IgD-negative memory B cell (primary cell): ENCODE data around the gene EFEMP1. TPM values are rescaled to one million over a fixed set of nuclear protein-coding genes. Genes with fewer than 3 reads are reported as not detected.

Experiments
- H3K27ac Mint-ChIP-seq, 3 donors: one replicate each; pipeline ENCODE4 v1.8.0; 2020 to 2022; ENCODE audit warnings: mild to moderate bottlenecking in 3 of 3, mixed read lengths in 3 of 3, moderate library complexity in 1 of 3
- H3K27me3 Mint-ChIP-seq: one replicate; pipeline ENCODE4 v1.8.0; 2021; ENCODE audit warnings: mixed read lengths
- H3K36me3 Mint-ChIP-seq: one replicate; pipeline ENCODE4 v1.8.0; 2020; ENCODE audit warnings: mild to moderate bottlenecking, mixed read lengths
- H3K4me1 Mint-ChIP-seq, 3 donors: one replicate each; pipeline ENCODE4 v1.8.0; 2020 to 2022; ENCODE audit warnings: mixed read lengths in 3 of 3, mild to moderate bottlenecking in 1 of 3
- H3K4me3 Mint-ChIP-seq, 4 donors: one replicate each; pipeline ENCODE4 v1.8.0; 2020 to 2022; ENCODE audit warnings: mild to moderate bottlenecking in 4 of 4, mixed read lengths in 4 of 4, moderate library complexity in 3 of 4
- H3K9me3 Mint-ChIP-seq, 3 donors: one replicate each; pipeline ENCODE4 v1.8.0; 2020 to 2021; ENCODE audit warnings: mixed read lengths in 3 of 3, mild to moderate bottlenecking in 1 of 3
- polyA plus RNA-seq: library from polyadenylated mRNA; unstranded; fragments of 300-500 nt; fragmentation: Illumina TruSeq; gene quantifications from one replicate; pipeline ENCODE4 v1.2.3, GENCODE V29; 2021

EFEMP1 gene
- polyA plus RNA-seq, 1 donor from 2014 or later = not detected

DNA sequence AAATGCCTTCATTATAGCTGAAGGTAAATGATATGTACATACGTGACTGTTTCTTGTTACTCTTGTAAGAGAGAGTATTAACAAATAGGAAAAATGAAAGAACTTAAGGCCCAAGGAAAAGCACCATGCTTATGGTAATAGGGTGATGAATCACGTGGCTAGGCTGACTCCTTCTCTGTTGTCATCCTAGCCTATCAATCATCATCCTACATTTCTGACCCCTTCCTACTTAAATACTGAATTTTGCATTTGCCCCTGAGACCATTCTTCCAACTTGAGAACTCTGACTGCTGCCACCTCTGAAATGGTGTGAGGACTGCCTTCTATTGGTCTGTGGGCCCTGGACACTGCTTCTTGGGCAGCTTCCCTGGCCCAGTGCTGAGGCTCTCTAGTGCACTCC is 28.9 kb downstream of the EFEMP1 start:
- no peaks in the 10 kb centered on the region for H3K4me1 Mint-ChIP-seq
- no peaks in the 10 kb centered on the region for H3K36me3 Mint-ChIP-seq
- H3K4me3 Mint-ChIP-seq = no peak overlapping the region
- H3K27me3 Mint-ChIP-seq = peaks cover 2% of the 10 kb centered on the region
- H3K27ac Mint-ChIP-seq = no peak overlapping the region
- H3K9me3 Mint-ChIP-seq = no peaks in the 10 kb centered on the region

- H3K36me3 Mint-ChIP-seq = no peaks in the 10 kb centered on the region
- peaks cover 4% of the 10 kb centered on the region for H3K27me3 Mint-ChIP-seq
- no peak overlapping the region for H3K4me3 Mint-ChIP-seq
- H3K27ac Mint-ChIP-seq = no peak overlapping the region
- H3K4me1 Mint-ChIP-seq = no peaks in the 10 kb centered on the region
- H3K9me3 Mint-ChIP-seq = no peaks in the 10 kb centered on the region
Observed at GRCh38 chr2:55891671-55892094, 31.9 kb downstream of the EFEMP1 start.

GRCh38 chr2:55888936-55889335 is 34.6 kb downstream of the EFEMP1 start:
- no peaks in the 10 kb centered on the region for H3K9me3 Mint-ChIP-seq
- peaks cover 7% of the 10 kb centered on the region for H3K27me3 Mint-ChIP-seq
- no peak overlapping the region for H3K4me3 Mint-ChIP-seq
- no peak overlapping the region for H3K27ac Mint-ChIP-seq
- no peaks in the 10 kb centered on the region for H3K4me1 Mint-ChIP-seq
- no peaks in the 10 kb centered on the region for H3K36me3 Mint-ChIP-seq

DNA sequence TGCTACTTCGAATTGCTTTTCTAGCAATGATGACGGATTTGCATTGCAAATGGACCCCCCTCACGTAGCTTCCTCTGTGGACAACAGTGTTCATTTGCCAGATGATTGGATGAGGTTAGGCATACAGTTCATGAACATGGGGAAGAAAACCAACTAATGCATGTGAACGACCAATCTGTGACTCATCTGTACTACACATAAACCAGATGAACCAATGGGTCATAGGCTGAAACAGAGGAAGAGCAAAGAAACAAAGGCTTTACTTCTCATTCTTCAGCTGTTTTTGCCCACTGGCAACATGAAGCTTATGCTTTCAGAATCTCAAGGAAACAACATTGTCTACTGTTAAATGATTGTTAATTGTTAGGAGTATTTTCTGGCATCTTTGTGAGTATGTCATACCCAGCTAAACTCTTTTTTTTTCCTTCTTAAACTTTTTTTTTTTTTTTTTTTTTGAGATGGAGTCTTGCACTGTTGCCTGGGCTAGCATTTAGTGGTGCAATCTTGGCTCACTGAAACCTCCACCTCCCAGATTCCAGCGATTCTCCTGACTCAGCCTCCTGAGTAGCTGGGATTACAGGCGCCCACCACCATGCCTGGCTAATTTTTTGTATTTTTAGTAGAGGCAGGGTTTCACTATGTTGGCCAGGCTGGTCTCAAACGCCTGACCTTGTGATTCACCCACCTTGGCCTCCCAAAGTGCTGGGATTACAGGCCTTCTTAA is 35.5 kb downstream of the EFEMP1 start:
- Mint-ChIP-seq H3K27ac (no peak overlapping the region), H3K4me1 (peaks cover 0 to 2% (median 0%) of the 10 kb centered on the region in 3 donors), H3K36me3 (no peaks in the 10 kb centered on the region), H3K9me3 (no peaks in the 10 kb centered on the region), H3K4me3 (no peak overlapping the region), H3K27me3 (peaks cover 7% of the 10 kb centered on the region)

DNA sequence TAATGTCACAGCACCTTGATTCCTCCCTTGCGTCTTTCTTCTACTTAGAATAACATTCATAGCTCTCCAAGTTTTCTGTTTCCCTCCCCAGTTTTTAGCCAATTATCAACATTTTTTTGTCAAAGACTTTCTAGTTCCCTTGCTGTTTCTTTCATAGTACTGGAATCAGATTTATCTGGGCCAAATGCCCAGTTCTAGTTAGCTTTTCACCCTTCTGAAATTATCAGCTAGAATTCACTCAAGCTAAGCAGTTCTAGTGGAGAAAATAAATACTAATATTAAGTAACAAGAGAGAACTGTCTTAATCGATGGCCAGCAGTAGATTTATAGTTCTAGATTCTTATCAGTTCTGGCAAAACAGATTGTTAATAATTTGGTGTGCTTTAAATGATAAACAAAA is 36.2 kb downstream of the EFEMP1 start:
- H3K27me3 Mint-ChIP-seq = peaks cover 7% of the 10 kb centered on the region

GRCh38 chr2:55885944-55886281 is 37.7 kb downstream of the EFEMP1 start:
- peaks cover 0 to 2% (median 0%) of the 10 kb centered on the region in 3 donors for H3K4me1 Mint-ChIP-seq
- no peak overlapping the region for H3K27ac Mint-ChIP-seq
- H3K4me3 Mint-ChIP-seq = no peak overlapping the region
- no peaks in the 10 kb centered on the region for H3K9me3 Mint-ChIP-seq
- peaks cover 7% of the 10 kb centered on the region for H3K27me3 Mint-ChIP-seq
- no peaks in the 10 kb centered on the region for H3K36me3 Mint-ChIP-seq

More for the DNA sequence above, 36.2 kb downstream of the EFEMP1 start:
- Mint-ChIP-seq H3K4me3 (no peak overlapping the region), H3K4me1 (peaks cover 0 to 2% (median 0%) of the 10 kb centered on the region in 3 donors), H3K9me3 (no peaks in the 10 kb centered on the region), H3K27ac (no peak overlapping the region), H3K36me3 (no peaks in the 10 kb centered on the region)

- no peaks in the 10 kb centered on the region for H3K9me3 Mint-ChIP-seq
- H3K4me3 Mint-ChIP-seq = no peak overlapping the region
Observed at GRCh38 chr2:55885127-55885943, 38.2 kb downstream of the EFEMP1 start.

GRCh38 chr2:55883829-55884228 is 39.8 kb downstream of the EFEMP1 start:
- H3K36me3 Mint-ChIP-seq = no peaks in the 10 kb centered on the region
- peaks cover 0 to 2% (median 0%) of the 10 kb centered on the region in 3 donors for H3K4me1 Mint-ChIP-seq
- H3K27me3 Mint-ChIP-seq = peaks cover 7% of the 10 kb centered on the region
- no peak overlapping the region for H3K27ac Mint-ChIP-seq
- H3K9me3 Mint-ChIP-seq = no peaks in the 10 kb centered on the region
- no peak overlapping the region for H3K4me3 Mint-ChIP-seq

More at GRCh38 chr2:55885127-55885943, 38.2 kb downstream of the EFEMP1 start:
- Mint-ChIP-seq H3K36me3 (no peaks in the 10 kb centered on the region), H3K4me1 (peaks cover 0 to 2% (median 0%) of the 10 kb centered on the region in 3 donors), H3K27ac (no peak overlapping the region), H3K27me3 (peaks cover 7% of the 10 kb centered on the region)

DNA sequence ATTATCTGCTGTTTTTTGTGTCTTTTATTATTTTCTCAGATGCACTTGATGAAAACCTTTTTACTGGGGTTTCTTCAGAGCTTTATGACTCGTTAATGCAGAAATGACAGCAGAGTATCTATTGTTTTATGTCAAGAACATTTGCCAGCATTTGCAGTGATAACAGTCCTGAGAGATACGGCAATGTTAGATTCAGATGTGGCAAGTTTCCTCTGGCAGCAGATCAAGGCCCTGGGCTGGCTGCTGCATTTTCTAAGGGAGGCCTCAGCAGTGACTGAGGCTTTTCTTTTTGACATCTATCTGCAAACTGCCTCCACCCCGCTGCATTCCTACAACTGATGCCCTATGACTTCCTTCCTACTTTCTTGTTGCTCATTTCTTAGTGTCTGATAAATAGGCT is 40.2 kb downstream of the EFEMP1 start:
- Mint-ChIP-seq H3K27ac (no peak overlapping the region), H3K27me3 (peaks cover 7% of the 10 kb centered on the region), H3K36me3 (no peaks in the 10 kb centered on the region), H3K4me3 (no peak overlapping the region), H3K4me1 (peaks cover 0 to 2% (median 0%) of the 10 kb centered on the region in 3 donors), H3K9me3 (no peaks in the 10 kb centered on the region)

- Mint-ChIP-seq H3K27me3 (peaks cover 7% of the 10 kb centered on the region), H3K4me1 (peaks cover 0 to 2% (median 0%) of the 10 kb centered on the region in 3 donors), H3K9me3 (no peaks in the 10 kb centered on the region), H3K4me3 (no peak overlapping the region), H3K27ac (no peak overlapping the region), H3K36me3 (no peaks in the 10 kb centered on the region)
Observed at GRCh38 chr2:55882954-55883353, 40.6 kb downstream of the EFEMP1 start.

GRCh38 chr2:55880416-55881143 is 43.0 kb downstream of the EFEMP1 start:
- H3K9me3 Mint-ChIP-seq = no peaks in the 10 kb centered on the region
- peaks cover 0 to 2% (median 0%) of the 10 kb centered on the region in 3 donors for H3K4me1 Mint-ChIP-seq
- no peak overlapping the region for H3K4me3 Mint-ChIP-seq
- H3K27me3 Mint-ChIP-seq = peaks cover 5% of the 10 kb centered on the region
- no peaks in the 10 kb centered on the region for H3K36me3 Mint-ChIP-seq
- H3K27ac Mint-ChIP-seq = no peak overlapping the region

- Mint-ChIP-seq H3K27me3 (peaks cover 2% of the 10 kb centered on the region), H3K27ac (no peak overlapping the region), H3K4me3 (no peak overlapping the region), H3K36me3 (no peaks in the 10 kb centered on the region), H3K9me3 (no peaks in the 10 kb centered on the region), H3K4me1 (peaks cover 0 to 2% (median 0%) of the 10 kb centered on the region in 3 donors)
Observed at GRCh38 chr2:55879976-55880375, 43.6 kb downstream of the EFEMP1 start.

DNA sequence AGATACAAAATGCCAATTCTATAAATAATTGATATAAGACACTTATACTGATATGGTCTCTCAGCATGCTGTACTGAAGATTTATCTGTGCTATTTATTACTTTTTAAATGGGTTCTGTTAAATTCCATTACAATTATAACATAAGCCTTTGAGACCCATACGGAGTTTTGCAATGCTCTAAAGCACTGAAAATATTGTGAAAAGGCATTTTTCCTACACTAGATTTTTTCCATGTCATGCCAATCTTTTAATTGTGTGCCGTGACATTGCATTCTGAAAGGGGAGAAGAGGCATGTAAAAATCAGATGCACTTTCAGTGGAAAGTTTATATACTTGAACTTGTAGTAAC is 46.5 kb downstream of the EFEMP1 start:
- H3K27me3 Mint-ChIP-seq = no peaks in the 10 kb centered on the region
- H3K4me3 Mint-ChIP-seq = no peak overlapping the region
- H3K9me3 Mint-ChIP-seq = no peaks in the 10 kb centered on the region
- H3K27ac Mint-ChIP-seq = no peak overlapping the region
- H3K4me1 Mint-ChIP-seq = peaks cover 0 to 3% (median 0%) of the 10 kb centered on the region in 3 donors
- no peaks in the 10 kb centered on the region for H3K36me3 Mint-ChIP-seq

DNA sequence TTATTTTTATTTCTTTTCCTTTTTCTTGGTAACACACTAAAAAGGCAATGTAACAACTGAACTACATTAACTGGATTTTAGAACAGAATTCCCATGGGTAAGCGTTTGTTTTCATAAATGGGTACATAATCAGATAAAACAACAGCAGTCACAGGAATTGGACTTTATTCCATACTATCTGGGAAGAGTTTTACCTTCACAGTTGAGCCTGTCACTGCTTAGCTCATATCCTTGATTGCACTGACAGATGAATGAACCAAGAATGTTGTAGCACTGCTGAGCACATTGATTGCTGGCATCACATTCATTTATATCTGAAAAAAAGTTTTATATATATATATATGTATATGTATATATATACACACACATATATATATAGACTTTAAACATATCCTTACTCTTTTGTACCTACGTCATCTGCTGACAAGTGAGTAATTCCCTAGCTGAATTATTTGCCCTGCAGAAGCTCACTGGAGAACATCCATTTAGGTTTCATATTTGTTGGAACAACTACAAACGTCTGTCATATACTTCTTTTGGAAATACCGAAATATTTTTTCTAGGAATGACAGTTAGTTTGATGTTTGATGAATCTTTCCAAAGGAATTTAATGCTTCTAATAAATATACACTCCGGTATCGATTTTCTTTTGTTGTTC is 47.0 kb downstream of the EFEMP1 start:
- H3K27me3 Mint-ChIP-seq = no peaks in the 10 kb centered on the region
- peaks cover 3 to 6% (median 3%) of the 10 kb centered on the region in 3 donors for H3K4me1 Mint-ChIP-seq
- no peak overlapping the region for H3K27ac Mint-ChIP-seq
- H3K4me3 Mint-ChIP-seq = no peak overlapping the region
- no peaks in the 10 kb centered on the region for H3K9me3 Mint-ChIP-seq
- H3K36me3 Mint-ChIP-seq = no peaks in the 10 kb centered on the region
